ENCODE data around the gene DYNLL1.

GRCh38 chr12:120455302-120455701 is 40.6 kb upstream of the DYNLL1 start:
- TF ChIP-seq, protein P1, sequence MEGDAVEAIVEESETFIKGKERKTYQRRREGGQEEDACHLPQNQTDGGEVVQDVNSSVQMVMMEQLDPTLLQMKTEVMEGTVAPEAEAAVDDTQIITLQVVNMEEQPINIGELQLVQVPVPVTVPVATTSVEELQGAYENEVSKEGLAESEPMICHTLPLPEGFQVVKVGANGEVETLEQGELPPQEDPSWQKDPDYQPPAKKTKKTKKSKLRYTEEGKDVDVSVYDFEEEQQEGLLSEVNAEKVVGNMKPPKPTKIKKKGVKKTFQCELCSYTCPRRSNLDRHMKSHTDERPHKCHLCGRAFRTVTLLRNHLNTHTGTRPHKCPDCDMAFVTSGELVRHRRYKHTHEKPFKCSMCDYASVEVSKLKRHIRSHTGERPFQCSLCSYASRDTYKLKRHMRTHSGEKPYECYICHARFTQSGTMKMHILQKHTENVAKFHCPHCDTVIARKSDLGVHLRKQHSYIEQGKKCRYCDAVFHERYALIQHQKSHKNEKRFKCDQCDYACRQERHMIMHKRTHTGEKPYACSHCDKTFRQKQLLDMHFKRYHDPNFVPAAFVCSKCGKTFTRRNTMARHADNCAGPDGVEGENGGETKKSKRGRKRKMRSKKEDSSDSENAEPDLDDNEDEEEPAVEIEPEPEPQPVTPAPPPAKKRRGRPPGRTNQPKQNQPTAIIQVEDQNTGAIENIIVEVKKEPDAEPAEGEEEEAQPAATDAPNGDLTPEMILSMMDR (IDR thresholded peaks at IDR 0.05; ENCODE audit: low read depth, low read length): no peak
- TF ChIP-seq EZH2phosphoT487 (IDR thresholded peaks at IDR 0.05; ENCODE audit: low read depth): no peak
